Activated CD4-positive, alpha-beta T cell treated with anti-CD3 and anti-CD28 coated beads for 1 hour (primary cell): Measurements from ENCODE around the gene TRAPPC2L.
"Not testable (repeated sequence)": the region's sequence is repeated elsewhere in the genome, so short reads cannot be mapped to it uniquely, and the experiment has no call there.

Experiments used
- DNase-seq: peaks from one replicate; pipeline ENCODE4 v3.0.0-alpha.2; 2020

TRAPPC2L gene

GRCh38 chr16:88819126-88819525, 37.8 kb upstream of the TRAPPC2L start:
- no peak for DNase-seq

GRCh38 chr16:88820385-88821025, 36.4 kb upstream of the TRAPPC2L start:
- DNase-seq = no peak

- DNase-seq = no peak
Measured at GRCh38 chr16:88821168-88821850, 35.6 kb upstream of the TRAPPC2L start.

GRCh38 chr16:88822281-88823040, 34.5 kb upstream of the TRAPPC2L start:
- DNase-seq = no peak

- DNase-seq = not testable (repeated sequence)
Measured at GRCh38 chr16:88823646-88824045, 33.3 kb upstream of the TRAPPC2L start.

- no peak for DNase-seq
Measured at GRCh38 chr16:88824256-88825077, 32.5 kb upstream of the TRAPPC2L start.

GRCh38 chr16:88825146-88825545, 31.8 kb upstream of the TRAPPC2L start:
- DNase-seq = no peak

- no peak for DNase-seq
Measured at GRCh38 chr16:88826070-88826840, 30.7 kb upstream of the TRAPPC2L start.

- no peak for DNase-seq
Measured at GRCh38 chr16:88827727-88828126, 29.2 kb upstream of the TRAPPC2L start.

- DNase-seq = no peak
Measured at GRCh38 chr16:88828711-88829110, 28.2 kb upstream of the TRAPPC2L start.

- DNase-seq = no peak
Measured at GRCh38 chr16:88830258-88830657, 26.7 kb upstream of the TRAPPC2L start.

GRCh38 chr16:88830783-88831182, 26.1 kb upstream of the TRAPPC2L start:
- DNase-seq = no peak

- DNase-seq = no peak
Measured at GRCh38 chr16:88831838-88832237, 25.1 kb upstream of the TRAPPC2L start.

GRCh38 chr16:88833086-88833485, 23.8 kb upstream of the TRAPPC2L start:
- DNase-seq = no peak

GRCh38 chr16:88834670-88835069, 22.3 kb upstream of the TRAPPC2L start:
- DNase-seq = no peak

- no peak for DNase-seq
Measured at GRCh38 chr16:88835383-88835782, 21.5 kb upstream of the TRAPPC2L start.

GRCh38 chr16:88835818-88836217, 21.1 kb upstream of the TRAPPC2L start:
- DNase-seq = no peak

GRCh38 chr16:88836791-88837190, 20.1 kb upstream of the TRAPPC2L start:
- no peak for DNase-seq

GRCh38 chr16:88837806-88838205, 19.1 kb upstream of the TRAPPC2L start:
- DNase-seq = no peak

GRCh38 chr16:88838566-88838965, 18.4 kb upstream of the TRAPPC2L start:
- no peak for DNase-seq

- no peak for DNase-seq
Measured at GRCh38 chr16:88839026-88839529, 17.8 kb upstream of the TRAPPC2L start.
